ENCODE measurements around the gene CGB8.
"Not testable (repeated sequence)": the region's sequence is repeated elsewhere in the genome, so short reads cannot be mapped to it uniquely, and the experiment has no call there.

CGB8 gene

GRCh38 chr19:49049011-49049410 lies at the start of gene CGB8:
Gene CGB8, minus strand, starts transcription at chr19:49049111. Its CDS starts 372 bp downstream, at chr19:49048739.
- in situ Hi-C loops (cut with MboI; ENCODE audit: low pct_unique_long_range_greater_than_20kb, low sequenced_read_pairs); DNase-seq: not testable (repeated sequence)

DNA sequence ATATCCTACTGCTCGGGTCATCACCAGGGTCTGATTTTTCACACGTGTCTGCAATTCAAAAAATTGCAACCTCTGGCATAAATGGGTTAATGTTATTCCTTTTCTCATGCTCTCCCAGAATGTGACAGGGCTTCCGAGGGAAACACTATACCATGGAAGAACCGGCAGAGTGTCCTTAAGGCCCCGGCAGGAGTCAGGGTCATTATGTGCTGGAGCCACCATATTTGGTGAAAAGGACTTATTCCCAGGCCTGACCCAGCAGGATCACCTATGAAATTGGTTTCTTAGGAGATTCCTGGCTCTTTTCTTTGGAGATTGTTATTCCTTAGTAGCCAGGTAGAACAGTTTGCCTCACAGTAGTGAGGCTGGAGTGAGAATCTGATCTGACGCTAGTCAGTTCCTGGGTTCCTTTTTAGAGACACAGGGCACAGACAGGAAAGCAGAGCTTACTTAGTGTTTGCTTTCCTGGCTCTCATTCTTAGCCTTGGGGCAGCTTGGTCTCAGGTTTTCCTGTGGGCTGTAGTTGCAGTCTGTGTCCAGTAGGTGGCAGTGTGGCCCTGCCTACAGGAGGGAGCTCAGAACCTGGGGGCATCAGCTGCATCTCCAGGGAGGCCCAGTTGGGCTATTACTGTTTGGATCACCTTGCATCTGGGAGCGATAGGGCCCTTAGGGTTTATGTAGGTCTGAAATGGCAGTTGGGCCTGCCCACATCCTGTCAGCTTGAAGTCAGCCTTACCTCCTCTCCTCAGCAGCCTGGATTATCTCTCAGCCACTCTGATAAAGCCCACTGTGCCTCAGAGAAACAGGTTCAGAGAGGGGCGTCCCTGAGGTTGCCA lies 48.8 kb upstream of the CGB8 start:
- DNase-seq: peak; percentile 86
- in situ Hi-C loops (cut with MboI; ENCODE audit: low pct_unique_long_range_greater_than_20kb, low sequenced_read_pairs): no loop called here

DNA sequence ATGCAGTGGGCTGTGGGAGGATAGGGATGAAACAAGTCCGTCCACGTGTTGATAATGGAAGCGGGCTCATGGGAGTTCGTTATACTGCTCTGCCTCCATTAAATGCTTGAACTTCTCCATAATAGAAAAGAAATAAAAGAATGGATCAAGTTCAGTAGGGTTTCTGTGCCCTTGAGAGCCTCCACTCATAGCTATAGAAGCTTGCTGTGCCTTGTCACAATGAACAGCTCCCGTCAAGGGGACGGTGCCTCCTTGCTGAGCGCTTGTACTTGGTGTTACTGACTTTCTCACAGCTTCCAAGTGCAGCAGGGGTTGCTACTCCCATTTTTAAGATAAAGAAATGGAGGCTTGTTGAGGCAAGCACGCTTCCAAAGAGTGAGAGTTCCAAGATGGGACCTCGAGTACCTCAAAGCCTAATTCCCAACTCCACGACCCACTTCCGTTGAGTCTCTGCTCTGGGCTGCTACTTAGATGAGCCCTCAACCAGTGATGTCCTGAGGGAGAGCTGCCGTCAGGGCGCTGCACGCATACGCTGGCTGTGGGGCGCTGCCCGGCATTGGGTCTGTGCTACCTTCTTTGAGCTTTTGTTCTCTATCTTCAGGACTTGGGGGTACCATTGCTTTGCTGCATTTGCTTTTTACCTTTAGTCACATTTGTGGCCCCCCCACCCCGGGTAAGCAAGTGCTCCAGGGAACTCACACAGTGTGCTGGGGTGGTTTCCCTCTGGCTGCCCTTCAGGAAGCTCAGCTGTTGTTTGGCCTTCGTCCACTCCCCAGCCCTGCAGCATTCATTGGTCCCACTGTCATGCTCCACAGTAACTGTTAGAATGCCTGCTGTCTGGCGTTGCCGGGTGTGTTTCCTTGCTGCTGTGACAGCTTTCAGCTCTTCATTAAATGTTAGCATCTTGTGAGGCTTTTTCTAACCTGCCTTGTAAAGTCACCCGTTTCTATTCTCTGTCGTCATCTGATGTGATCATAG lies 45.9 kb upstream of the CGB8 start:
- DNase-seq: no peak
- in situ Hi-C loops (cut with MboI; ENCODE audit: low pct_unique_long_range_greater_than_20kb, low sequenced_read_pairs): no loop called here

- in situ Hi-C loops (cut with MboI; ENCODE audit: low pct_unique_long_range_greater_than_20kb, low sequenced_read_pairs): no loop called here
- DNase-seq: no peak
Observed at GRCh38 chr19:49092686-49093085, 43.8 kb upstream of the CGB8 start.

DNA sequence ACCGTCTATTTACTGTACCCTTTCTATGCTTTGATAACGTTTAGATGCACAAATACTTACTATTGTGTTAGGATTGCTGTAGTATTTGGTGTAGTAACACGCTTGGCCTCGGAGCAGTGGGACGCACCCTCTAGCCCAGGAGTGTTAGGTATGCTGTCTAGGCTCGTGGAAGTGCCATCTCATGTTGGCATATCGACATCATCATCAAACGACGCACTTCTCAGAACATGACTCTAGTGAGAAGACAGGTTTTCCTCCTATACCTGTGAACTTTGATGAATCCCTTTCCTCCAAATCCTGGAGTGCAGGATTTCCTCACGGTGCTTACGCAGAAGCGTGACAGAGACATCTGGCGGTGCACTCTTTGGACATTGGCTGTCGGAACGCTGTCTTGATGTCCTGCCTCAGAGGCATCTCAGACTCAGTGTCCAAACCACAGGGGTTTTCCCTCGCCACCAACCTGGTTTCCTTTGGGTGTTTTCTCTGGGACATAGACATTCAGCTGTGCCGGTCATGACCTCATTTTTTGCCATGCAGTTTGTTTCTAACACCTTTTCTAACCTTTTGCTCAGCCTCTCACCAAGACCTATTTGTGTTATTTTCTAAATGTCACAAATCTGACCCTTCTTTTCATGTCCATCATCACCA lies 42.6 kb upstream of the CGB8 start:
- DNase-seq: no peak
- in situ Hi-C loops (cut with MboI; ENCODE audit: low pct_unique_long_range_greater_than_20kb, low sequenced_read_pairs): no loop called here

GRCh38 chr19:49086296-49086695 lies 37.4 kb upstream of the CGB8 start:
- DNase-seq: no peak
- in situ Hi-C loops (cut with MboI; ENCODE audit: low pct_unique_long_range_greater_than_20kb, low sequenced_read_pairs): no loop called here

DNA sequence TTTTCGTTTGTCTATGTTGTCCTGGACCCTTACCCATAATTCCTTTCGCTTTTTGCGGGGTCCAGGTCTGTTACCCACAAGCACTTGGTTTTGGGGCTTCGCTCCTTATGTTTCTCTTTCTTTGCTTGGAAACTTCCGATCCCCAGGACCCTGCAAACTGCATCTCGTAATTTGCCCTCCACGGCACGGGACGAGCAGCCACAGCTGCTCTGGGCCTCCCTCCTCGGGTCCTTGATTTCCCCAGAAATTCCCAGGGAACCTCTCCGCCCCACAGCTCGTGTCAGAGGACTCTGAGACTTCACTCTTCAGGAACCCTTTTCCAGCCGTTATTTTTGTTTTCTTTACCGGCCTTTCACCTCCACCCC lies 36.9 kb upstream of the CGB8 start:
- DNase-seq: no peak
- in situ Hi-C loops (cut with MboI; ENCODE audit: low pct_unique_long_range_greater_than_20kb, low sequenced_read_pairs): no loop called here

GRCh38 chr19:49085020-49085867 lies 36.3 kb upstream of the CGB8 start, which contains the start of gene SNRNP70:
Gene SNRNP70, plus strand, starts transcription at chr19:49085451. Its CDS starts 964 bp downstream, at chr19:49086415.
- in situ Hi-C loops (cut with MboI; ENCODE audit: low pct_unique_long_range_greater_than_20kb, low sequenced_read_pairs): no loop called here
- DNase-seq: peak; percentile 99

GRCh38 chr19:49084206-49085019 lies 35.5 kb upstream of the CGB8 start:
- no peak for DNase-seq
- in situ Hi-C loops (cut with MboI; ENCODE audit: low pct_unique_long_range_greater_than_20kb, low sequenced_read_pairs): no loop called here

- DNase-seq: no peak
- in situ Hi-C loops (cut with MboI; ENCODE audit: low pct_unique_long_range_greater_than_20kb, low sequenced_read_pairs): no loop called here
Observed at GRCh38 chr19:49081273-49081672, 32.4 kb upstream of the CGB8 start.

DNA sequence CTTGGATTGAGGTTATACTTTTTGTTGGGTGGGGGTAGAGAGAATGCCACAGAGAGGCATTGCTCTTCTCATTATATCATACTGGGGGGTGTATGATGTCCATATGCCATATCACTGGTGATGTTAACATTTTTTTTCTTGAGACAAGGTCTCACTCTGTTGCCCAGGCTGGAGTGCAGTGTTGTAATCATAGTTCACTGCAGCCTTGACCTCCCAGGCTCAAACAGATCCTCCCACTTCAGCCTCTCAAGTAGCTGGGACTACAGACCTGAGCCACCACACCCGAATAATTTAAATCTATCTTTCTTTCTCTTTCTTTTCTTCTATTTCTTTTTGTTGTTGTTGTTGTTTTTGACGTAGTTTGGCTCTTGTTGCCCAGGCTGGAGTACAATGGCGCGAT lies 31.5 kb upstream of the CGB8 start:
- in situ Hi-C loops (cut with MboI; ENCODE audit: low pct_unique_long_range_greater_than_20kb, low sequenced_read_pairs): no loop called here
- DNase-seq: no peak

DNA sequence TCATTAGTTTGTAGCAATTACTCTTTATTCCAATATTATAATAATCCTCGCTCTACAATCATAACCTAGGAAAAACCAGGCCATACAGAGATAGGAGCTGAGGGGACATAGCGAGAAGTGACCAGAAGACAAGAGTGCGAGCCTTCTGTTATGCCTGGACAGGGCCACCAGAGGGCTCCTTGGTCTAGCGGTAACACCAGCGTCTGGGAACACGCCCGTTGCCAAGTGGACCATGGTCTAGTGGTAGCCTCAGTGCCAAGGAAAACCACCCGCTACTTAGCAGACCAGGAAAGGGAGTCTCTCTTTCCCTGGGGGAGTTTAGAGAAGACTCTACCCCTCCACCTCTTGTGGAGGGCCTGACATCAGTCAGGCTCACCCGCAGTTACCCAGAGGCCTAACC lies 26.0 kb upstream of the CGB8 start:
- in situ Hi-C loops (cut with MboI; ENCODE audit: low pct_unique_long_range_greater_than_20kb, low sequenced_read_pairs): not testable (repeated sequence)
- peak; percentile 43 for DNase-seq

GRCh38 chr19:49073514-49074378 lies 24.8 kb upstream of the CGB8 start:
- peak; percentile 61 for DNase-seq

GRCh38 chr19:49071860-49072547 lies 23.1 kb upstream of the CGB8 start:
- DNase-seq: no peak
- in situ Hi-C loops (cut with MboI; ENCODE audit: low pct_unique_long_range_greater_than_20kb, low sequenced_read_pairs): no loop called here

More at GRCh38 chr19:49073514-49074378, 24.8 kb upstream of the CGB8 start:
- in situ Hi-C loops (cut with MboI; ENCODE audit: low pct_unique_long_range_greater_than_20kb, low sequenced_read_pairs): no loop called here

DNA sequence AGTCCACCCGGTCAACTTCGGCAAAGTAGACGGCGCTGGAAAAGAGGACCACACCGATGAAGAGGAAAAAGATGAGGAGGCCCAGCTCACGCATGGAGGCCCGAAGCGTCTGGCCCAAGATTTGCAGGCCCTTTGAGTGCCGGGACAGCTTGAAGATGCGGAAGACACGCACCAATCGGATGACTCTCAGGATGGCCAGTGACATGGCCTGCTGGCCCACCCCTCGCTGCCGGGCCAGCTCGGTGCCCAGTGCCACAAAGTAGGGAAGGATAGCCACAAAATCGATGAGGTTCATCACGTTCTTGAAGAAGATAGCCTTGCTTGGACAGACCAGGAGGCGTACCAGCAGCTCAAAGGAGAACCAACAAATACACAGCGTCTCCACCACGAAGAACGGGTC lies 21.5 kb upstream of the CGB8 start:
- in situ Hi-C loops (cut with MboI; ENCODE audit: low pct_unique_long_range_greater_than_20kb, low sequenced_read_pairs): no loop called here
- DNase-seq: no peak

GRCh38 chr19:49069026-49069425 lies 20.1 kb upstream of the CGB8 start:
- no peak for DNase-seq
- in situ Hi-C loops (cut with MboI; ENCODE audit: low pct_unique_long_range_greater_than_20kb, low sequenced_read_pairs): no loop called here
